Measurements from ENCODE around the gene IQCC.

IQCC gene

DNA sequence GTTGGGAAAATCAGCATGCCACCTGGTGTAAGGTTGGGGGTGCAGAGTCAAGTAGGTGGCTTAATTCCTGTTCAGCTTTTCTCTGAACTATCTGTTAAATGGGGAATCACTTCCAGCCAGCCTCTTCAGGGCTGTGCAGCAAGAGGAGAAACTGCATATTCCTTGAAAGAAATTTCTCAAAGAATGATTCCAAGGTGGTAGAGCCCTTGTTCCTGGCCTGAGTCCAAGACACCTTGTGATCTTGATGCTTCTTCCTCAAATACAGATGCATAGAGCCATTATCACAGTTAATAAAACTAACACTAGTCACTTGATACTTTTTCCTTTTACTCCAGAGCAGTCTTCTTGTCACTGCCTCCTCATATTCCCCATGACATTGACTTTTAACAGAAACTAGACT is 20.8 kb upstream of the IQCC start:
- no peak for DNase-seq (ENCODE audit: low read depth)
- no peak overlapping the region for H3K4me3 ChIP-seq (ENCODE audit: low read depth, low read length)
- no peak for TF ChIP-seq CTCF (IDR thresholded peaks at IDR 0.05; ENCODE audit: low read depth, low read length, missing control alignments)

- no peak for TF ChIP-seq CTCF (IDR thresholded peaks at IDR 0.05; ENCODE audit: low read depth, low read length, missing control alignments)
- DNase-seq (ENCODE audit: low read depth): no peak
- H3K4me3 ChIP-seq (ENCODE audit: low read depth, low read length): no peak overlapping the region
These were observed 19.4 kb upstream of the IQCC start for GRCh38 chr1:32186077-32186476.

- no peak overlapping the region for H3K4me3 ChIP-seq (ENCODE audit: low read depth, low read length)
- DNase-seq (ENCODE audit: low read depth): no peak
- no peak for TF ChIP-seq CTCF (IDR thresholded peaks at IDR 0.05; ENCODE audit: low read depth, low read length, missing control alignments)
These were observed 19.0 kb upstream of the IQCC start for GRCh38 chr1:32186491-32186890.

GRCh38 chr1:32187850-32188249 is 17.6 kb upstream of the IQCC start:
- TF ChIP-seq CTCF (IDR thresholded peaks at IDR 0.05; ENCODE audit: low read depth, low read length, missing control alignments): no peak
- H3K4me3 ChIP-seq (ENCODE audit: low read depth, low read length): no peak overlapping the region
- DNase-seq (ENCODE audit: low read depth): no peak

DNA sequence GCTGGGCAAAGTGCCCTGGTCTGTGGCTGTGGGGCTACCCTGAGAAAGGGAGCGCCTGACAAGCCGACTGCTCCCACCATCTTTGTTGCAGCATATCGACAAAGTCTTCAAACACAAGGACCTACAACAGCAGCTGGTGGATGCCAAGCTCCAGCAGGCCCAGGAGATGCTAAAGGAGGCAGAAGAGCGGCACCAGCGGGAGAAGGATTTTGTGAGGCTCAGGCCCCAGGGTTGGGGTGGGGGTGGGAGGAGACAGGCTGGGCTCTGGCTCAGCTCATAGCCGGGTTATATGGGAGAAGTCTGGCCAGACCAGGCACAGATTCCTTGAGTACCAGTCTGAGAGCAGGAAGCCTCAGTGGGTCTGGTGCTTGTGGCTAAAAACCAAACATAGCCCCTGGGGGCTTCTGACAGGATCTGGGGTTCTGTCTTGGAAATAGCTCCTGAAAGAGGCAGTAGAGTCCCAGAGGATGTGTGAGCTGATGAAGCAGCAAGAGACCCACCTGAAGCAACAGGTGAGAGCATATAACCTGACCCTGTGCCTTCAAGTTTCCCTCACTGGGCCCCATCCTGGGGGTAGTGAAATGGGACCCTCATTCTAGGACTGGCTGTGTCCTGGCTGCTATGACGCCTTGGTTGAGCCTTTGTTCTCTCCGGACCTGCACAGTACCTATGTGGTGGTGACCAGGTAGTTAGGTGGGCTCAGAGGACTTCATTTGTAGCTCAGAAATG is 13.1 kb upstream of the IQCC start:
- DNase-seq (ENCODE audit: low read depth): no peak
- no peak overlapping the region for H3K4me3 ChIP-seq (ENCODE audit: low read depth, low read length)
- no peak for TF ChIP-seq CTCF (IDR thresholded peaks at IDR 0.05; ENCODE audit: low read depth, low read length, missing control alignments)

DNA sequence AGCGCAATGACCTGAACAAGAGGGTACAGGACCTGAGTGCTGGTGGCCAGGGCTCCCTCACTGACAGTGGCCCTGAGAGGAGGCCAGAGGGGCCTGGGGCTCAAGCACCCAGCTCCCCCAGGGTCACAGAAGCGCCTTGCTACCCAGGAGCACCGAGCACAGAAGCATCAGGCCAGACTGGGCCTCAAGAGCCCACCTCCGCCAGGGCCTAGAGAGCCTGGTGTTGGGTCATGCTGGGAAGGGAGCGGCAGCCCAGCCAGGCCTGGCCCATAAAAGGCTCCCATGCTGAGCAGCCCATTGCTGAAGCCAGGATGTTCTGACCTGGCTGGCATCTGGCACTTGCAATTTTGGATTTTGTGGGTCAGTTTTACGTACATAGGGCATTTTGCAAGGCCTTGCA is 10.5 kb upstream of the IQCC start:
- no peak for DNase-seq (ENCODE audit: low read depth)
- no peak overlapping the region for H3K4me3 ChIP-seq (ENCODE audit: low read depth, low read length)
- TF ChIP-seq CTCF (IDR thresholded peaks at IDR 0.05; ENCODE audit: low read depth, low read length, missing control alignments): no peak

DNA sequence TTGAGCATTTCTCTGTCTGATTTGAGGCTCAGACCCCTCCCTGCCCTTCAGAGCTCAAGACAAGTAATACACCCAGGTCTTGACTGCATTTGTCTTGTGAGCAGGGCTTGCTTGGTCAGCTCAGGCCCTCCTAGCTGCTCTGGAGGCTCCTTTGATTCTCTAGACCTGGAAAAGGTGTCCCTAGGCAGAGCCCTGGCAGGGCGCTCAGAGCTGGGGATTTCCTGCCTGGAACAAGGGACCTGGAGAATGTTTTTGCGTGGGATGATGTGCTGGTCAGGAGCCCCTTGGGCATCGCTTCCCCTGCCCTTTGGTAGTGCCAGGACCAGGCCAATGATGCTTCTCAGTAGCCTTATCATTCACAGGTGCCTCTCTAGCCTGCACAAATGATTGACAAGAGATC is 9.9 kb upstream of the IQCC start:
- DNase-seq (ENCODE audit: low read depth): no peak

More for the DNA sequence above, 9.9 kb upstream of the IQCC start:
- no peak overlapping the region for H3K4me3 ChIP-seq (ENCODE audit: low read depth, low read length)
- no peak for TF ChIP-seq CTCF (IDR thresholded peaks at IDR 0.05; ENCODE audit: low read depth, low read length, missing control alignments)
